ENCODE results near the gene GPR146.

The GPR146 gene

DNA sequence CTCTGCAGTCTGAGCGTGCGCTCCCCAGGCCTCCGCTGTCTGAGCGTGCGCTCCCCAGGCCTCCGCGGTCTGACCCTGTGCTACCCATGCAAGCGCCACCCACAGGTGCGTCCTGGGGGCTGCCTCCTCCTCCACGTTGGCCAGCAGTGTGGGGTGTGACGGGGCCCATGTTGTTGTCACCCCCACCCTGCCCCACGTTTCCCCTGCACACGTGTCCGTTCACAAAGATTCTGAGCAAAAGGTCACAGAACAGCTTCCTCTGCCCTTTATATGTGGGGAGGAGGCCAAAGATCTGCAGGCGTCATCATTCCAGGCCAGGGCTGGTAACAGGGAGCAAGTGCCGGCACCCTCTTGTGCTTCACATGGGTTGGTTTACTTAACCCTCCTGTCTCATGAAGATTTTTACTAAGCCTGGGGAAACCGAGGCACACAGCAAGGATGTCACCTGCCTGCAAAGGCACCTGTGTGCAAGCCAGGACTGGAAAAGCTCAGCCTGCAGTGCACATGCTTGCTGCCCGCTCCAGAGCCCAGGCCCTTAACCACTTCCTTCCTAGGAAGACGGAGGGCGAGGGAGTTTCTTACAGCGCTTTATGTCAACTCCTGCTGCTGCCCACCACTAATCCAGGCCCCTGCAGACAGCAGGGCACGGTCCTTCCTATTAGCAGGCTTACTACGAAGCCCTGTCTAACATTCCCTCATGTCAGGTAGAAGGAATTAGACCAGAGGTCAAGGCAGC lies 4.8 kb downstream of the GPR146 start:
- TF ChIP-seq, protein P1, sequence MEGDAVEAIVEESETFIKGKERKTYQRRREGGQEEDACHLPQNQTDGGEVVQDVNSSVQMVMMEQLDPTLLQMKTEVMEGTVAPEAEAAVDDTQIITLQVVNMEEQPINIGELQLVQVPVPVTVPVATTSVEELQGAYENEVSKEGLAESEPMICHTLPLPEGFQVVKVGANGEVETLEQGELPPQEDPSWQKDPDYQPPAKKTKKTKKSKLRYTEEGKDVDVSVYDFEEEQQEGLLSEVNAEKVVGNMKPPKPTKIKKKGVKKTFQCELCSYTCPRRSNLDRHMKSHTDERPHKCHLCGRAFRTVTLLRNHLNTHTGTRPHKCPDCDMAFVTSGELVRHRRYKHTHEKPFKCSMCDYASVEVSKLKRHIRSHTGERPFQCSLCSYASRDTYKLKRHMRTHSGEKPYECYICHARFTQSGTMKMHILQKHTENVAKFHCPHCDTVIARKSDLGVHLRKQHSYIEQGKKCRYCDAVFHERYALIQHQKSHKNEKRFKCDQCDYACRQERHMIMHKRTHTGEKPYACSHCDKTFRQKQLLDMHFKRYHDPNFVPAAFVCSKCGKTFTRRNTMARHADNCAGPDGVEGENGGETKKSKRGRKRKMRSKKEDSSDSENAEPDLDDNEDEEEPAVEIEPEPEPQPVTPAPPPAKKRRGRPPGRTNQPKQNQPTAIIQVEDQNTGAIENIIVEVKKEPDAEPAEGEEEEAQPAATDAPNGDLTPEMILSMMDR (IDR thresholded peaks at IDR 0.05; ENCODE audit: control insufficient read depth, insufficient read depth, low read depth, low read length, missing control alignments), result no peak
- no peak for DNase-seq (ENCODE audit: low read depth)

DNA sequence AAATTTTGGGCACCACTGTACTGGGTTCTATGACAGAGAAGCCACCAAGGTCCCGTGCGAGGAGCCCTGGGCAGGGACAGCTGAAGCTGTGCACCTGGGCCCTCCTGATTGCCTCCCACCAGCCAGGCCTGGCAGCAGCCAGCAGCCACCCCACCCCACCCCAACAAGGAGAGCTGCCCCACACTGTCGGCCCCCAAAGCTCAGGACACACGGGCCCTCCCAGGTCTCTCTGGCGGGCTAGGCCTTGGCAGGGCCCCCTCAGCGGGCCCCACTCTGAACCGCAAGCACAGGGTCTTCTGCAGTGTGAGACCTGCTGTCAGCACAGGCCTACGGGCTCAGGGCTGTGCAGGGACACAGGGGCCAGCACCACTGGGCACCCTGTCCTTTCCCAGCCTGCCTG lies 5.5 kb downstream of the GPR146 start:
- TF ChIP-seq, protein P1 (IDR thresholded peaks at IDR 0.05; ENCODE audit: control insufficient read depth, insufficient read depth, low read depth, low read length, missing control alignments), result no peak
- no peak for DNase-seq (ENCODE audit: low read depth)
- H3K4me3 ChIP-seq (ENCODE audit: control insufficient read depth, low read depth, low read length), result no peak overlapping the region

More for the DNA sequence above, 4.8 kb downstream of the GPR146 start:
- no peak overlapping the region for H3K4me3 ChIP-seq (ENCODE audit: control insufficient read depth, low read depth, low read length)

DNA sequence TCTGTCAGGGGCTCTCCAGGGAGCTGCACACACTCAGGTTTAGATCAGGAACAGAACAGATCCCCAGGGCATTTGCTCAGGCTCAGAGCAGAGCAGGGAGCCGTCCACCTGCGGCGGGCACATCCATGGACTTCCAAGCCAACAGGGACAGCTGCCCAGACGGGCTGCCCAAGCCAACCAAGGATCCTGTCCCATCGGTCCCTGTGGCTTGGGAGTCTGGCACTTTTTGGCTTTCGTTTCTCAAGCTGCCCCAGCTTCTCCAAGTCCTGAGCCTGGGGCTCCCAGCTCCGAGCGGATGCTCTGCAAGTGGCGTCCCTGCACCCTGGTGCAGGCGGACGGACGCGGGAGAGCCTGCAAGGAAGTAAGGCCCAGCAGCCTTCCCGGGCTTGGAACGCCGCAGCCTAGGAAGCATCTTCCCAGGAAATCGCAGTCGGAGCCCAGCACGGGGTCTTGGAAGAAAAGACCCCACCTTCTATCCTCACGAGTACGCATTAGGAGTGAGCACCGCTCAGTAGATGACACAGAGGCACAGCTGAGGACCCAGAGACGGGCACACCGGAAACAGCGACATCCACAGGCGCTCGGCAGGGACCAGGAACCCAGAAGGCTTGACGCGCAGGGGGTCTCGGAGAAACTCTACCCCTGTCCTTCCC lies 6.0 kb downstream of the GPR146 start:
- H3K4me3 ChIP-seq (ENCODE audit: control insufficient read depth, low read depth, low read length), result no peak overlapping the region
- DNase-seq (ENCODE audit: low read depth), result no peak
- TF ChIP-seq, protein P1 (IDR thresholded peaks at IDR 0.05; ENCODE audit: control insufficient read depth, insufficient read depth, low read depth, low read length, missing control alignments), result no peak

DNA sequence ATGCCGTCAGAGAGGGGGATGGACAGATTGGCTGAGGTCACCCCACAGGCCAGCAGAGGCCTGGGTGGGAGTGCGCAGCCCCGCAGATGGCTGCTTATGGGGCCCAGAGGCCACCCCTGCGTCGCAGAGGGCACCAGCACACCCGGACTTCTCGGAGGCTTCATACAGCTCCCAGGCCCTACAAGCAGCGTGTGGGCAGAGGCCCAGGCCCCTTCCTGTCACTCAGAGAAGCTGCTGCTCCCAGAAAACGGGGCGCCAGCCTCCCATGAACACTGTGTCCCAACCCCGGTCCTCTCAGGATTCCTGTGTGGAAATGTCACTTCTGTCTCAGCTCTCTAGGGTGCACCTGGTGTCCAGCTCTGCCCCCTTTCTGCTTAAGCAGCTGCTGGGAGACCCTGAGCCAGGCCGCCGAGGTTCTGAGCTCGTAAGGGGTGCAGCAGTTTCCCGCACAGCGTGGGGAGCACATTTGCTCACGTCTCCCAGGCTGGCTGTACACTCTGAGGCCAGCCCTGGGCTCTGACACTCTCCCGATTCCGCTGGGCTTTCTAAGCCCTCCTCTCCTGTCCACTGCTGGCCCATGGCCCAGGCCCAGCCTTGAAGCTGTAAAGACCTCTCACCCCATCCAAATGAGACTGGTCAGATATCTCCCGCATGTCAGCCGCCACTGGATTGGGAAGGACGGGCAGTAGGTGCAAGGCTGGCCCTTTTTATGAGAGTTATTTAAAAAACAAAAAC lies 6.8 kb downstream of the GPR146 start:
- TF ChIP-seq, protein P1 (IDR thresholded peaks at IDR 0.05; ENCODE audit: control insufficient read depth, insufficient read depth, low read depth, low read length, missing control alignments), result no peak
- H3K4me3 ChIP-seq (ENCODE audit: control insufficient read depth, low read depth, low read length), result no peak overlapping the region
- no peak for DNase-seq (ENCODE audit: low read depth)

DNA sequence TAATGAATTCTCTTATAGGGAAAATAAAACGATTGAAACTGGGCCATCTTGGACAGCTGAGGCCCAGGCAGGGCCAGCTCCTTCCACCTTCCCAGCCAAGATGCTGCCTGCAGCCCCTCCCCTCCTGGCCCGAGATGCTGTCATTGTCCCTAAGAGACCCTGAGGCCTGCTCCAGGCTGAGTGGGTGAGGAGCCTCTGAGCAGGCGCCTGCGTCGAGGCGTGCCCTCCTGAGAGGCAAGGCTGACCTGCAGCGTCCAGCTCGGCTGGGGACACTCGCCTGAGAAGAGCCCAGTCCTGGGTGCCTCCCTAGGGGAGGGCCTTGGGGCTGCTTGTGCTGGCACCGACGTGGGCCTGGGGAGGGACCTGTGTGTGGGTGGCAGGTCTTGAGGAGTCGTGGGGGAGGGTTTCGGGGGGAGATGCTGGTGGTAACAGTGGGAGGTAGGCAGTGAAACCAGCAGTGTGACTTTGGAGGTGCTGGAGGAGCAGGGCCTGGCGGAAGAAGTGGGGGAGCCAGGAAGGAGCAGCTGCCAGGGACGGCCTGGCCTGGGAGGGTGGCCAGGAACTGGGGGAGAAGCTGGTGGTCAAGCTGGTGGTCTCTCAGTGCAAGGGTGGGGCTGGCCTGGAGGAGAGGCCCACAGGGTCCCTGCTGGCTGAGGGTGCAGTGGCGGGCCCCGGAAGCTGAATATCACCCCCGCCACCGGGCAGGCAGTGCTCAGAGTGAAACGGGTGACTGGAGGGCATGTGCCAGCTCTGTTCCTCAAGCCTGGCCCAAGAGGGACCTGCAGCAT lies 7.9 kb downstream of the GPR146 start:
- no peak for DNase-seq (ENCODE audit: low read depth)
- TF ChIP-seq, protein P1 (IDR thresholded peaks at IDR 0.05; ENCODE audit: control insufficient read depth, insufficient read depth, low read depth, low read length, missing control alignments), result no peak
- no peak overlapping the region for H3K4me3 ChIP-seq (ENCODE audit: control insufficient read depth, low read depth, low read length)

DNA sequence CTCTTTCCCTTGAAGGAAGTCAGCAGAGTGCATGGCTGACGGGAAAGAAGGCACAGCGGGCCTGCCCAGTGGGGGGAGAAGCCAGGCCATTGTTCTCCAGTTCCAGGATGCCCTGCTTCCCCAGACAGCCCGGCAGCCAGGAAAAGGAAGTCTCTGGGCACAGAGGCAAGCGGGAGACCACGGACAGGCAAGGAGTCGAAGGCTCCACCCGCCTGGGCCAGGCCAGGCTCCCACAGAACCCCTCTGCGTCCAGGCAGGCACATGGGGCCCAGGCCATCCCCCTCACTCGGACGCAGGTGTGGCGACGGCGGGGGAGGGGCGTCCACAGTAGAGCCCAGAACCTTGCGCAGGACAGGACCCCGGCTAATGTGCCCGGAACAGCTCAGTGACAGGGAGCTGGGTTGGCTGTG lies 8.7 kb downstream of the GPR146 start:
- no peak overlapping the region for H3K4me3 ChIP-seq (ENCODE audit: control insufficient read depth, low read depth, low read length)
- no peak for DNase-seq (ENCODE audit: low read depth)
- TF ChIP-seq, protein P1 (IDR thresholded peaks at IDR 0.05; ENCODE audit: control insufficient read depth, insufficient read depth, low read depth, low read length, missing control alignments), result no peak

Measured in AG09309 (cell line).